H9 (cell line): ENCODE results near the gene KIF5A. TPM values are rescaled to one million over a fixed set of nuclear protein-coding genes. Genes with fewer than 3 reads are reported as not detected.

Source experiments
- DNase-seq: peaks from one replicate; pipeline ENCODE4 v3.0.0-alpha.2; 2017
- H2AFZ ChIP-seq: one replicate; pipeline ENCODE4 v1.6.1; 2013; ENCODE audit warnings: mild to moderate bottlenecking, low read length, control low read depth, moderate library complexity
- H2AK5ac ChIP-seq: 2 replicates; pipeline ENCODE4 v1.6.1; 2013; ENCODE audit warnings: low read length, control low read depth, mixed read lengths; ENCODE audit not compliant: insufficient read length
- H2BK120ac ChIP-seq: one replicate; pipeline ENCODE4 v1.6.1; 2013; ENCODE audit warnings: low read depth, mild to moderate bottlenecking, low read length, control low read depth, inconsistent platforms; ENCODE audit not compliant: poor library complexity, severe bottlenecking
- H2BK12ac ChIP-seq: 2 replicates; pipeline ENCODE4 v1.6.1; 2013; ENCODE audit warnings: low read length, control low read depth, mixed read lengths, low read depth; ENCODE audit not compliant: insufficient read length
- H2BK15ac ChIP-seq: 2 replicates; pipeline ENCODE4 v1.6.1; 2013; ENCODE audit warnings: low read depth, low read length, control low read depth
- H2BK20ac ChIP-seq: one replicate; pipeline ENCODE4 v1.6.1; 2013; ENCODE audit warnings: low read depth, mild to moderate bottlenecking, low read length, control low read depth, inconsistent platforms; ENCODE audit not compliant: poor library complexity, severe bottlenecking
- H2BK5ac ChIP-seq: 2 replicates; pipeline ENCODE4 v1.6.1; 2013; ENCODE audit warnings: low read length, control low read depth, mixed read lengths; ENCODE audit not compliant: insufficient read length
- H3K14ac ChIP-seq: 2 replicates; pipeline ENCODE4 v1.6.1; 2013; ENCODE audit warnings: low read length, control low read depth; ENCODE audit not compliant: insufficient read depth
- H3K18ac ChIP-seq: 2 replicates; pipeline ENCODE4 v1.6.1; 2013; ENCODE audit warnings: low read depth, mild to moderate bottlenecking, mixed read lengths, low read length, control low read depth; ENCODE audit not compliant: insufficient read length
- H3K23ac ChIP-seq: 2 replicates; pipeline ENCODE4 v1.6.1; 2013; ENCODE audit warnings: low read length, control low read depth, mixed read lengths, low read depth; ENCODE audit not compliant: insufficient read length
- H3K23me2 ChIP-seq: 2 replicates; pipeline ENCODE4 v1.6.1; 2013; ENCODE audit warnings: low read depth, mild to moderate bottlenecking, mixed read lengths, low read length, control low read depth; ENCODE audit not compliant: insufficient read length, poor library complexity, severe bottlenecking
- H3K27ac ChIP-seq: 2 replicates; pipeline ENCODE4 v1.5.1; 2013; ENCODE audit warnings: low read length, control low read depth, mixed read lengths, low read depth; ENCODE audit not compliant: insufficient read length
- H3K27me3 ChIP-seq: 2 replicates; pipeline ENCODE4 v1.6.1; 2013; ENCODE audit warnings: low read length, control low read depth, inconsistent platforms; ENCODE audit not compliant: insufficient read depth
- H3K4ac ChIP-seq: 2 replicates; pipeline ENCODE4 v1.6.1; 2013; ENCODE audit warnings: low read depth, mild to moderate bottlenecking, control low read depth, inconsistent platforms, low read length, moderate library complexity
- H3K4me1 ChIP-seq: 2 replicates; pipeline ENCODE4 v1.6.1; 2013; ENCODE audit warnings: low read length, control low read depth, inconsistent platforms; ENCODE audit not compliant: insufficient read depth
- H3K4me2 ChIP-seq: 2 replicates; pipeline ENCODE4 v1.6.1; 2013; ENCODE audit warnings: low read length, control low read depth, mixed read lengths; ENCODE audit not compliant: insufficient read length, insufficient read depth
- H3K56ac ChIP-seq: 2 replicates; pipeline ENCODE4 v1.6.1; 2013; ENCODE audit warnings: low read depth, mild to moderate bottlenecking, mixed read lengths, low read length, control low read depth; ENCODE audit not compliant: insufficient read length
- H3K79me1 ChIP-seq: 2 replicates; pipeline ENCODE4 v1.6.1; 2013; ENCODE audit warnings: low read depth, mild to moderate bottlenecking, moderate library complexity, low read length, control low read depth, inconsistent platforms; ENCODE audit not compliant: insufficient read depth, poor library complexity, severe bottlenecking
- H3K79me2 ChIP-seq: 2 replicates; pipeline ENCODE4 v1.6.1; 2013; ENCODE audit warnings: low read length, control low read depth, inconsistent platforms; ENCODE audit not compliant: insufficient read depth
- H3K9ac ChIP-seq: 2 replicates; pipeline ENCODE4 v1.6.1; 2013; ENCODE audit warnings: low read length, control low read depth, mixed read lengths; ENCODE audit not compliant: insufficient read length; ENCODE audit errors: extremely low read depth
- H3K9me3 ChIP-seq: one replicate; pipeline ENCODE4 v1.6.1; 2013; ENCODE audit warnings: low read depth, low read length, inconsistent platforms; ENCODE audit not compliant: control insufficient read depth
- H3T11ph ChIP-seq: one replicate; pipeline ENCODE4 v1.6.1; 2013; ENCODE audit warnings: mild to moderate bottlenecking, low read length, control low read depth, inconsistent platforms
- H4K20me1 ChIP-seq: one replicate; pipeline ENCODE4 v1.6.1; 2013; ENCODE audit not compliant: control insufficient read depth, insufficient read length, insufficient read depth
- H4K5ac ChIP-seq: 2 replicates; pipeline ENCODE4 v1.6.1; 2013; ENCODE audit warnings: low read depth, mild to moderate bottlenecking, mixed read lengths, low read length, control low read depth; ENCODE audit not compliant: insufficient read length
- H4K8ac ChIP-seq: replicated peaks from 2 replicates; pipeline ENCODE4 v1.6.1; 2013; ENCODE audit warnings: low read length, control low read depth, mixed read lengths, low read depth; ENCODE audit not compliant: insufficient read length
- H4K91ac ChIP-seq: 2 replicates; pipeline ENCODE4 v1.6.1; 2013; ENCODE audit warnings: low read depth, mild to moderate bottlenecking, moderate library complexity, mixed read lengths, low read length, control low read depth; ENCODE audit not compliant: insufficient read length
- H3K27ac Mint-ChIP-seq, 3 experiments: 2 replicates in 2 of 3; 3 replicates in 1 of 3; pipeline ENCODE4 v1.8.0; 2020 to 2021; ENCODE audit warnings: mixed read lengths in 3 of 3, mild to moderate bottlenecking in 1 of 3, moderate library complexity in 1 of 3
- H3K27me3 Mint-ChIP-seq: 2 replicates; pipeline ENCODE4 v1.8.0; 2021; ENCODE audit warnings: low read depth, mild to moderate bottlenecking, moderate library complexity, mixed read lengths
- H3K36me3 Mint-ChIP-seq, 3 experiments: 2 replicates in 2 of 3; 3 replicates in 1 of 3; pipeline ENCODE4 v1.8.0; 2020 to 2021; ENCODE audit warnings: low read depth in 3 of 3, mixed read lengths in 3 of 3; ENCODE audit not compliant: insufficient read depth in 1 of 3
- H3K4me1 Mint-ChIP-seq, 2 experiments: 2 replicates each; pipeline ENCODE4 v1.8.0; 2020; ENCODE audit warnings: mixed read lengths in 2 of 2
- H3K4me3 Mint-ChIP-seq, 2 experiments: 2 replicates in 1 of 2; 3 replicates in 1 of 2; pipeline ENCODE4 v1.8.0; 2020 to 2021; ENCODE audit warnings: mild to moderate bottlenecking in 2 of 2, mixed read lengths in 2 of 2, moderate library complexity in 1 of 2
- H3K9me3 Mint-ChIP-seq, 2 experiments: 2 replicates in 1 of 2; 3 replicates in 1 of 2; pipeline ENCODE4 v1.8.0; 2020; ENCODE audit warnings: mild to moderate bottlenecking in 2 of 2, mixed read lengths in 2 of 2, moderate library complexity in 1 of 2
- WGBS: extraction: QIAGEN DNeasy Blood & Tissue Kit; methylation state at CpG from one replicate; pipeline ENCODE4 v1.1.7; 2013; ENCODE audit warnings: missing lambda C conversion rate, low lambda C conversion rate, mixed read lengths; ENCODE audit not compliant: insufficient read length; ENCODE audit errors: extremely low coverage; 5-methylcytosine and 5-hydroxymethylcytosine counted together
- total RNA-seq: library from RNA; stranded (reverse); gene quantifications from 2 replicates; pipeline ENCODE4 v1.2.1, GENCODE V29; 2021
- TF ChIP-seq, protein P1 (sequence below): fragments of 200-600 bp; sonication (generic); conservative IDR thresholded peaks from 3 replicates; pipeline ENCODE4 v1.8.0; 2021; ENCODE audit warnings: antibody characterized with exemption, mild to moderate bottlenecking

KIF5A gene
- total RNA-seq, 1 experiment from 2014 or later, result 18.5 TPM

DNA sequence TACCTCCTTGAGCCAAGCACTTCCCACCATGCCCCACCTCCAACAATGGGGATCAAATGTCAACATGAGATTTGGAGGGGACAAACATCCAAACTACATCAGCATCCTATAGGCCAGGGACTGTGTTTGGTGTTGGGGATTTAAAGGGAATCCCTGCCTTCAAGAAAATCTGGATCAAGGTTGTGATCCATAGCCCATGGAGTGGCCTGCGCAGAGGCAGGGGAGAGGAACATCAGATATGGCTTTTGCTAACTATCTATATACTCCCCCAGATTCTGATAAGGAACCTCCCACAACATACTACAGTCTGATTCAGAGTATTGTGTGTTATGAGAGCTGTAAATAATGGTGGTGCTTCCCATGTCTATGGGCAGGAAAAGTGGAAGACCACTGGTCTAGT, 5.1 kb downstream of the KIF5A start:
- Mint-ChIP-seq H3K36me3 (peaks cover 3 to 4% (median 3%) of the 10 kb centered on the region in 3 experiments; a peak in 4 of 7 replicates), H3K9me3 (no peaks in the 10 kb centered on the region), H3K4me1 (peaks cover 37 to 47% of the 10 kb centered on the region in 2 experiments), H3K27ac (no peak overlapping the region), H3K4me3 (no peak overlapping the region), H3K27me3 (peaks cover 4% of the 10 kb centered on the region)
- Histone ChIP-seq H3T11ph (no peak overlapping the region), H3K79me1 (peaks cover 3% of the 10 kb centered on the region), H3K18ac (no peak overlapping the region), H4K5ac (no peak overlapping the region), H2BK12ac (no peak overlapping the region), H3K27me3 (no peaks in the 10 kb centered on the region), H2BK120ac (no peak overlapping the region), H3K9ac (no peak overlapping the region), H3K23ac (no peak overlapping the region), H3K9me3 (no peaks in the 10 kb centered on the region), H2BK20ac (no peak overlapping the region), H3K14ac (no peak overlapping the region), H3K23me2 (peaks cover 5% of the 10 kb centered on the region), H2BK5ac (no peak overlapping the region), H4K20me1 (no peaks in the 10 kb centered on the region), H2AFZ (no peak overlapping the region), H3K27ac (no peak overlapping the region), H2BK15ac (no peak overlapping the region), H3K79me2 (peaks cover 3% of the 10 kb centered on the region; the same call in 1 of the 2 replicates), H3K4me1 (no peaks in the 10 kb centered on the region), H4K91ac (no peak overlapping the region), H3K4me2 (no peak overlapping the region), H3K56ac (no peak overlapping the region), H3K4ac (no peak overlapping the region), H4K8ac (no peak overlapping the region), H2AK5ac (no peak overlapping the region)
- no CpG with 5 or more reads among the region's 1 CpG for WGBS
- DNase-seq, result no peak
- TF ChIP-seq, protein P1, sequence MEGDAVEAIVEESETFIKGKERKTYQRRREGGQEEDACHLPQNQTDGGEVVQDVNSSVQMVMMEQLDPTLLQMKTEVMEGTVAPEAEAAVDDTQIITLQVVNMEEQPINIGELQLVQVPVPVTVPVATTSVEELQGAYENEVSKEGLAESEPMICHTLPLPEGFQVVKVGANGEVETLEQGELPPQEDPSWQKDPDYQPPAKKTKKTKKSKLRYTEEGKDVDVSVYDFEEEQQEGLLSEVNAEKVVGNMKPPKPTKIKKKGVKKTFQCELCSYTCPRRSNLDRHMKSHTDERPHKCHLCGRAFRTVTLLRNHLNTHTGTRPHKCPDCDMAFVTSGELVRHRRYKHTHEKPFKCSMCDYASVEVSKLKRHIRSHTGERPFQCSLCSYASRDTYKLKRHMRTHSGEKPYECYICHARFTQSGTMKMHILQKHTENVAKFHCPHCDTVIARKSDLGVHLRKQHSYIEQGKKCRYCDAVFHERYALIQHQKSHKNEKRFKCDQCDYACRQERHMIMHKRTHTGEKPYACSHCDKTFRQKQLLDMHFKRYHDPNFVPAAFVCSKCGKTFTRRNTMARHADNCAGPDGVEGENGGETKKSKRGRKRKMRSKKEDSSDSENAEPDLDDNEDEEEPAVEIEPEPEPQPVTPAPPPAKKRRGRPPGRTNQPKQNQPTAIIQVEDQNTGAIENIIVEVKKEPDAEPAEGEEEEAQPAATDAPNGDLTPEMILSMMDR, result no peak
